NT2/D1 (cell line): ENCODE measurements around the gene RTL10.

ENCODE experiments used
- SUZ12 ChIP-seq: IDR thresholded peaks from 2 replicates; pipeline ENCODE4 v1.6.1; 2011; ENCODE audit not compliant: insufficient read length, insufficient read depth; ENCODE audit errors: extremely low read depth
- YY1 ChIP-seq: IDR thresholded peaks from 2 replicates; pipeline ENCODE4 v1.6.1; 2011; ENCODE audit not compliant: insufficient read length, insufficient read depth
- ZNF274 ChIP-seq: IDR thresholded peaks from 2 replicates; pipeline ENCODE4 v1.6.1; 2011; ENCODE audit warnings: mild to moderate bottlenecking, low read depth, low read length

GRCh38 chr22:19892925-19893324 is 38.3 kb upstream of the RTL10 start:
- TF ChIP-seq ZNF274 (no peak), SUZ12 (no peak), YY1 (no peak)
